NCI-H2081 (cell line): ENCODE data around the gene SLCO1A2.
"Not testable (repeated sequence)": the region's sequence is repeated elsewhere in the genome, so short reads cannot be mapped to it uniquely, and the experiment has no call there.

Experiments
- DNase-seq, 2 experiments: peaks; one replicate each; lab custom pipeline; 2025; lab: John Stamatoyannopoulos, UW

The SLCO1A2 gene

GRCh38 chr12:21334771-21335325, at the start of gene SLCO1A2:
Gene SLCO1A2 (minus strand): TSS chr12:21334917. CDS start chr12:21334647, 270 bp downstream.
- DNase-seq, result no peak

- no peak for DNase-seq
These were observed 49.5 kb upstream of the SLCO1A2 start for GRCh38 chr12:21384261-21384660.

- DNase-seq, result not testable (repeated sequence)
These were observed 46.6 kb upstream of the SLCO1A2 start for GRCh38 chr12:21381320-21381719.

GRCh38 chr12:21379218-21379617, 44.5 kb upstream of the SLCO1A2 start:
- no peak for DNase-seq

- DNase-seq, result no peak
These were observed 37.9 kb upstream of the SLCO1A2 start, which contains the start of gene IAPP for GRCh38 chr12:21372602-21373001. Gene IAPP (plus strand): TSS chr12:21372902. CDS start chr12:21373352, 450 bp downstream.

GRCh38 chr12:21370845-21371449, 36.2 kb upstream of the SLCO1A2 start:
- DNase-seq, result no peak

GRCh38 chr12:21369141-21369980, 34.6 kb upstream of the SLCO1A2 start:
- no peak for DNase-seq

- not testable (repeated sequence) for DNase-seq
These were observed 25.9 kb upstream of the SLCO1A2 start for GRCh38 chr12:21360632-21361031.

- DNase-seq, result no peak
These were observed 19.9 kb upstream of the SLCO1A2 start for GRCh38 chr12:21354641-21355040.

GRCh38 chr12:21353948-21354347, 19.2 kb upstream of the SLCO1A2 start:
- no peak for DNase-seq

GRCh38 chr12:21353487-21353886, 18.8 kb upstream of the SLCO1A2 start:
- DNase-seq, result no peak

GRCh38 chr12:21350975-21351374, 16.3 kb upstream of the SLCO1A2 start:
- peak in 1 of 2 experiments; percentile 31 for DNase-seq

GRCh38 chr12:21346542-21347205, 12.0 kb upstream of the SLCO1A2 start:
- no peak for DNase-seq

- no peak for DNase-seq
These were observed 8.9 kb upstream of the SLCO1A2 start for GRCh38 chr12:21343636-21344035.

- DNase-seq, result no peak
These were observed 7.1 kb upstream of the SLCO1A2 start for GRCh38 chr12:21341769-21342168.

- DNase-seq, result no peak
These were observed 5.7 kb upstream of the SLCO1A2 start for GRCh38 chr12:21340403-21340802.

GRCh38 chr12:21339921-21340320, 5.2 kb upstream of the SLCO1A2 start:
- DNase-seq, result no peak

GRCh38 chr12:21337959-21338744, 3.4 kb upstream of the SLCO1A2 start:
- DNase-seq, result no peak

GRCh38 chr12:21337453-21337852, 2.7 kb upstream of the SLCO1A2 start:
- DNase-seq, result no peak

GRCh38 chr12:21336656-21337055, 1.9 kb upstream of the SLCO1A2 start:
- DNase-seq, result no peak

- peak; percentile 0 to 6 for DNase-seq
These were observed 3.9 kb downstream of the SLCO1A2 start for GRCh38 chr12:21330682-21331253.
